Body of pancreas (tissue), 4 donors: ENCODE data around the gene ACTG1. TPM values are rescaled to one million over a fixed set of nuclear protein-coding genes. Genes with fewer than 3 reads are reported as not detected.

Source experiments
- ATAC-seq: fragments of 150-250 bp; one replicate; pipeline ENCODE4 v1.9.1; 2016
- DNase-seq, 4 donors: peaks; one replicate each; pipeline ENCODE4 v3.0.0-alpha.2; 2019
- H3K27ac ChIP-seq, 4 donors: fragments of 200-600 bp; sonication (generic); 1 replicate in 3 of 4; 2 replicates in 1 of 4; pipeline versions ENCODE4 v1.5.1 to v1.6.1; 2016 to 2019; ENCODE audit warnings: mild to moderate bottlenecking in 1 of 4, mixed read lengths in 1 of 4, moderate library complexity in 1 of 4
- H3K27me3 ChIP-seq, 2 donors: fragments of 200-600 bp; sonication (generic); one replicate each; pipeline ENCODE4 v1.6.0; 2016; ENCODE audit warnings: mild to moderate bottlenecking in 1 of 2
- H3K36me3 ChIP-seq, 2 donors: fragments of 200-600 bp; sonication (generic); replicated peaks in 1 of 2; 2 replicates each; pipeline ENCODE4 v1.5.1; 2016; ENCODE audit warnings: low read depth in 2 of 2; ENCODE audit not compliant: insufficient read depth in 1 of 2
- H3K4me1 ChIP-seq: fragments of 200-600 bp; sonication (generic); one replicate; pipeline ENCODE4 v1.6.0; 2016
- H3K4me3 ChIP-seq, 2 donors: fragments of 200-600 bp; sonication (generic); 1 replicate in 1 of 2; 2 replicates in 1 of 2; pipeline ENCODE4 v1.5.1; 2016 to 2019
- H3K9me3 ChIP-seq, 3 donors: fragments of 200-600 bp; sonication (generic); 1 replicate in 2 of 3; 2 replicates in 1 of 3; pipeline ENCODE4 v1.5.1; 2016
- POLR2A ChIP-seq, 3 donors: fragments of 450-650 bp; IDR thresholded peaks; one replicate each; pipeline ENCODE4 v1.6.1; 2016; ENCODE audit warnings: antibody characterized with exemption in 3 of 3, mild to moderate bottlenecking in 2 of 3
- WGBS, 2 donors: methylation state at CpG; one replicate each; pipeline ENCODE4 v1.1.5; 2017; 5-methylcytosine and 5-hydroxymethylcytosine counted together
- intact Hi-C: fragments of 100-400 bp; cut with DNase I; formaldehyde crosslinking; loops from one replicate; pipeline ENCODE4 v1.15.1; 2023
- total RNA-seq, 2 donors: library from RNA; depleted of rRNA; stranded (reverse); fragments of >200 nt; gene quantifications; one replicate each; pipeline ENCODE4 v1.1.0, GENCODE V29; 2016
- TF ChIP-seq, protein P1 (sequence below), 7 experiments: fragments of 450-650 bp in 4 of 7; fragments of 200-600 bp in 3 of 7; sonication (generic) in 3 of 7; IDR thresholded peaks; one replicate each; pipeline ENCODE4 v1.5.1; 2016 to 2019; ENCODE audit warnings: antibody characterized with exemption in 7 of 7

The ACTG1 gene
- total RNA-seq, 2 donors from 2014 or later = 1,634 to 1,790 TPM

DNA sequence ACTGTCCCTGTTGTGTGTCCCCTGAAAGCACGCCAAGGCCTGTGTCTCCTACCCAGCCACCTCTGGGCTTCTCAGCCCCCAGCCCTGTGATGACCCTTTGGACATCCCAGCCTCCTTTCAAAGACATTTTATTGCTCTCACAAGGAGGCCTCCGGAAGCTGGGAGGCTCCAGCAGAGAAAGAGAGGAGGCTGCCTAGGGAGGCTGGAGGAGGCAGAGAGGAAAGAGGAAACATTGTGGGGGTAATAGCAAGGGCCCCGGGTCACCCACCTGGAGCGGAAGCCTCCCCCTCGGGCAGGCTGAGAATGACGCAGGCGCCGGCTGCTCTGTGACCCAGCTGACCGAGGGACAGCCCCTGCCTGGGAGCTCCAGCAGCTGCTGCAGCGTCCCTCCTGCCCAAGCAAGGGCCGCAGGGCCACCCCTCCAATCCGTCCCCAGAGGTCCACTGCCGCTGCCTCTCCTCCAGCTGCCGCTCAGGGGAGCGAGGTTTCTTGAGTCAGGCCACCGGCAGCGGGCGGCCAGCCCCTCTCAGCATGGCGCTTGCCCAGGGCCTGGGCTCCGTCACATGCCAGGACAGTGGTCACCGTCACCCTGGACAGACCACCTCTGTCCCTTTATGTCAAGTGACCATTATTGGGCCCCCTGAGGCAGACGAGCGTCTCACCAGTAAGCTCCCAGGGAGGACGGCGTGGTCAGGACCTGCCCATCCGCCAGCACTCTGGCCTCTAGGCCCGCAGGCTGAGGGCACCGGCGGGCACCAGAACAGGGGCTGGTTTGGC is 29.3 kb downstream of the ACTG1 start:
- peak in 1 of 3 donors; percentile 36 for TF ChIP-seq POLR2A (IDR thresholded peaks at IDR 0.05)
- TF ChIP-seq, protein P1, sequence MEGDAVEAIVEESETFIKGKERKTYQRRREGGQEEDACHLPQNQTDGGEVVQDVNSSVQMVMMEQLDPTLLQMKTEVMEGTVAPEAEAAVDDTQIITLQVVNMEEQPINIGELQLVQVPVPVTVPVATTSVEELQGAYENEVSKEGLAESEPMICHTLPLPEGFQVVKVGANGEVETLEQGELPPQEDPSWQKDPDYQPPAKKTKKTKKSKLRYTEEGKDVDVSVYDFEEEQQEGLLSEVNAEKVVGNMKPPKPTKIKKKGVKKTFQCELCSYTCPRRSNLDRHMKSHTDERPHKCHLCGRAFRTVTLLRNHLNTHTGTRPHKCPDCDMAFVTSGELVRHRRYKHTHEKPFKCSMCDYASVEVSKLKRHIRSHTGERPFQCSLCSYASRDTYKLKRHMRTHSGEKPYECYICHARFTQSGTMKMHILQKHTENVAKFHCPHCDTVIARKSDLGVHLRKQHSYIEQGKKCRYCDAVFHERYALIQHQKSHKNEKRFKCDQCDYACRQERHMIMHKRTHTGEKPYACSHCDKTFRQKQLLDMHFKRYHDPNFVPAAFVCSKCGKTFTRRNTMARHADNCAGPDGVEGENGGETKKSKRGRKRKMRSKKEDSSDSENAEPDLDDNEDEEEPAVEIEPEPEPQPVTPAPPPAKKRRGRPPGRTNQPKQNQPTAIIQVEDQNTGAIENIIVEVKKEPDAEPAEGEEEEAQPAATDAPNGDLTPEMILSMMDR (IDR thresholded peaks at IDR 0.05) = no peak
- Histone ChIP-seq H3K9me3 (no peaks in the 10 kb centered on the region), H3K36me3 (no peaks in the 10 kb centered on the region), H3K4me1 (peaks cover 55% of the 10 kb centered on the region), H3K4me3 (no peak overlapping the region), H3K27me3 (no peaks in the 10 kb centered on the region), H3K27ac (peak overlapping the region in 3 of 4 donors; percentile 40 to 72 (median 60))
- peak; percentile 52 for ATAC-seq
- 25 to 47% methylated on average over 12 to 29 of the region's 29 CpGs for whole genome bisulfite sequencing, 2 donors
- intact Hi-C loops = loop anchor here (5.0 to 10.0 kb wide), 2 partner anchors 198 to 231 kb away; no protein-coding TSS in a partner anchor
- DNase-seq = peak; percentile 58 to 81 (median 75)

GRCh38 chr17:81482673-81483072 is 29.9 kb downstream of the ACTG1 start:
- peak overlapping the region in 3 of 4 donors; percentile 8 to 72 (median 40) for H3K27ac ChIP-seq
- DNase-seq = peak in 2 of 4 donors; percentile 33 to 38

DNA sequence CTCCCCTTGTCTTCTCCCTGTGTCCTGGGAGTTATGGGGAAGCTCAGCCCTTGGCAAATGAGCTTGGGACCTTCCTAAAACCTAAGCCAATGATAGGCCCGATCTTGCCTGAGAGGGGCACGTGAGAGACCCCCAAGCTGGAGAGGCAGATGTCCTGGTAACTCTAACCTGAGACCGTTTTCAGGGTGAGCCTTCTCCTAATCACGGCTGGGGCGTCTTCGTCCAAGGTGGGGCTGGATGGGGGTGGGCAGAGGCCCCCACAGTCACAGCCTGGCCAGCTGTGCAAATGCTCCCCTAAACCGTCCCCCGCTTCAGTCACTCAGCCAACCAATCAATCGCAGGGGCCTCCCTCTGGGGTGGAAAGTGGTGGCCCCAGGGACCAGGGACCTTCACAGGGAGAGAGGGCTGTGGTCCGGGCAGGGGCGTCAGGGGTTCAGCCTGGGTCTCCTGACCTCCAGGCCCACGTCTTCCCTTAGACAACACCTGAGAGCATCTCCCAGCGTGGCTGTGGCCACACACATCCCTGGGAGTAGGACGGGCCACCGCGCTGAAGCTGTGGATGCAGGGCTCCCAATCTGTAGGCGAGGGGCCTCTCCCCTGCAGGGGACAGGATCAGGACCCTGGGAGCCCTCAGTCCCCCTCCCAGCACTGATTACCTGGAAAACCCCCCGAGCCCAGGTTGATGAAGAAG is 30.6 kb downstream of the ACTG1 start:
- ATAC-seq = no peak
- H3K9me3 ChIP-seq = no peaks in the 10 kb centered on the region
- DNase-seq = no peak
- TF ChIP-seq, protein P1 (IDR thresholded peaks at IDR 0.05) = no peak
- no peak for TF ChIP-seq POLR2A (IDR thresholded peaks at IDR 0.05)
- no peaks in the 10 kb centered on the region for H3K36me3 ChIP-seq
- H3K4me3 ChIP-seq = no peak overlapping the region
- intact Hi-C loops = loop anchor here (5.0 to 10.0 kb wide), 2 partner anchors 197 to 230 kb away; no protein-coding TSS in a partner anchor
- H3K27ac ChIP-seq = no peak overlapping the region
- H3K4me1 ChIP-seq = peaks cover 46% of the 10 kb centered on the region
- WGBS, 2 donors = 81 to 82% methylated on average over 7 to 17 of the region's 18 CpGs
- no peaks in the 10 kb centered on the region for H3K27me3 ChIP-seq

More at GRCh38 chr17:81482673-81483072, 29.9 kb downstream of the ACTG1 start:
- Histone ChIP-seq H3K36me3 (no peaks in the 10 kb centered on the region), H3K4me1 (peaks cover 50% of the 10 kb centered on the region), H3K4me3 (no peak overlapping the region), H3K27me3 (no peaks in the 10 kb centered on the region), H3K9me3 (no peaks in the 10 kb centered on the region)
- ATAC-seq = no peak
- intact Hi-C loops = loop anchor here (5.0 to 10.0 kb wide), 2 partner anchors 198 to 230 kb away; no protein-coding TSS in a partner anchor
- WGBS, 2 donors = 38 to 53% methylated on average over 6 to 10 of the region's 11 CpGs
- TF ChIP-seq, protein P1 (IDR thresholded peaks at IDR 0.05) = no peak
- no peak for TF ChIP-seq POLR2A (IDR thresholded peaks at IDR 0.05)

DNA sequence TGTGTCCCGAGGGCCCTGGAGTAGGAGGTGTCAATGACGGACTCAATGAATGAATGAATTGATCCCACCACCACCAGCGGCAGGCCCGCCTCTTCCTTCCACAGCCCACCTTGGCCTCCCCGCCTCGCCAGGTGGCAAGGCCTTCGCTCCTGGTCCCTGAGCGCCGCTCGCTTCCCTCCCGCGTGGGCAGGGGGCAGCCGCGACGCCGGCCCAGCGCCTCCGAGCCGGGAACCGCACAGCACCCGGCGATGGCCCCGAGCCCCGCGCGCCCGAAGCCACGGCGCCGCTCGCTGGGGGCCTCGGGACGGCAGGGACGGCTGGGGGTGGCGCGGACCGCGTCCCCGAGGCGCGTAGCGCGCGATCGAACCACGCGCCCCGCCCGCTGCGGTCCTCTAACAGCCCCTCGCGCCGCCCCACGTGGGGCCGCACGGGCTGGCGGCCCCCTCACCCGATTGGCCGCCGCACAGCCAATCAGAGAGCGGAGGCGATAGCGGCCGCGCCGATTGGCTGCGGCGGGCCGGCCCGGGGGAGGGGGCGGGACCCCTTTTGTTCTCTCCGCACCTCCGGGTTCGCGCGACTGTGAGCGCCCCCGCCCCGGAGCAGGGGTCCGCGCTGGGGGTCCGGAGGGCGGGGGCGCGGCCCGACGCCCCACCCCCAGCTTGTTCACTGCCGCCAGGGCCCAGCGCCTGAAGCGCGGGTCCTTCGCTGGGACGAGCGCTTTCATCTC is 31.4 kb downstream of the ACTG1 start:
- Histone ChIP-seq H3K27ac (no peak overlapping the region), H3K4me1 (peaks cover 46% of the 10 kb centered on the region), H3K36me3 (no peaks in the 10 kb centered on the region), H3K27me3 (no peaks in the 10 kb centered on the region), H3K4me3 (no peak overlapping the region), H3K9me3 (no peaks in the 10 kb centered on the region)
- 21 to 76% methylated on average over 18 to 42 of the region's 94 CpGs for WGBS, 2 donors
- ATAC-seq = peak; percentile 43
- intact Hi-C loops = loop anchor here (5.0 to 10.0 kb wide), 2 partner anchors 196 to 229 kb away; no protein-coding TSS in a partner anchor
- DNase-seq = peak; percentile 44 to 62 (median 60)
- no peak for TF ChIP-seq POLR2A (IDR thresholded peaks at IDR 0.05)
- TF ChIP-seq, protein P1 (IDR thresholded peaks at IDR 0.05) = no peak
